Measurements from ENCODE around the gene NCSTN. TPM values are rescaled to one million over a fixed set of nuclear protein-coding genes. Genes with fewer than 3 reads are reported as not detected.

Gene NCSTN
- total and polyA plus RNA-seq, 2 of the 13 experiments (the other 11 are each of a cell fraction or from before 2014, with no cell fraction given): 44.2 to 247 TPM

DNA sequence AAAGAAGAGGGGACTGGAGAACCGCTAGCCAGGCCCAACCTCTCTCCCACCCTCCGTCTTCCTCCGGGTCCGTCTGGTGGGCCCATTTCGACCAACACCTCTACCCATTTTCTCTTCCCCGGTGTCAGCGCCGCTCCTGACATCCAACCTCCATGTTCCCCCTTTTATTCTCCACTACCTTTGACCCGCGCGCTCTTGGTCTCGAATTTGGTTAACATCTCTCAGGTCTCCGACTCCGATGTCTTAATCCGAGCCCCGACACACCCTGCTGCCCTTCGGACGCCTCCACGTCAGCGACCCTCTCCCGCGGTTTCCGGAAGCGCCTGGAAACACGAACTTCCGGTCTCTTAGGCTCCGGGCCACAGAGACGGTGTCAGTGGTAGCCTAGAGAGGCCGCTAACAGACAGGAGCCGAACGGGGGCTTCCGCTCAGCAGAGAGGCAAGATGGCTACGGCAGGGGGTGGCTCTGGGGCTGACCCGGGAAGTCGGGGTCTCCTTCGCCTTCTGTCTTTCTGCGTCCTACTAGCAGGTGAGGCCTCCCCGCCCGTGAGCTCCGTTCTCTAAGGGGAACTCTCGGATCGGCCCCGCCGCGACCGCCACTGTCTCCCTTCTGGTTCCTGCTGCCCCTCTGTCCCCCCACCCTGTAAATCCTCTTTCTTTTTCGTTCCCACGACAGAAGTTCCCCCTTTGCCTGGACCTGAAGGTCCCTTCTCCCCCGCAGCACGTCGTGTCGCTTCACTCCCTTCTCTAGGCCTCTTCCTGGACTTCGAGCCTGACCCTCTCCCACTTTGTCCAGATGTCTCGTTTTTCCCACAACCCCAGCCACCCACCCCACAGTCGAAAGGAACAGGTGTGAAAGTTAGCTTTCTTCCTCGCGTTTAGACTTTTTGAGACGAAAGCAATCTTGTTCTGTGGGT lies at the start of gene NCSTN, which contains the start of gene COPA (continued):
- TF ChIP-seq, protein P1, sequence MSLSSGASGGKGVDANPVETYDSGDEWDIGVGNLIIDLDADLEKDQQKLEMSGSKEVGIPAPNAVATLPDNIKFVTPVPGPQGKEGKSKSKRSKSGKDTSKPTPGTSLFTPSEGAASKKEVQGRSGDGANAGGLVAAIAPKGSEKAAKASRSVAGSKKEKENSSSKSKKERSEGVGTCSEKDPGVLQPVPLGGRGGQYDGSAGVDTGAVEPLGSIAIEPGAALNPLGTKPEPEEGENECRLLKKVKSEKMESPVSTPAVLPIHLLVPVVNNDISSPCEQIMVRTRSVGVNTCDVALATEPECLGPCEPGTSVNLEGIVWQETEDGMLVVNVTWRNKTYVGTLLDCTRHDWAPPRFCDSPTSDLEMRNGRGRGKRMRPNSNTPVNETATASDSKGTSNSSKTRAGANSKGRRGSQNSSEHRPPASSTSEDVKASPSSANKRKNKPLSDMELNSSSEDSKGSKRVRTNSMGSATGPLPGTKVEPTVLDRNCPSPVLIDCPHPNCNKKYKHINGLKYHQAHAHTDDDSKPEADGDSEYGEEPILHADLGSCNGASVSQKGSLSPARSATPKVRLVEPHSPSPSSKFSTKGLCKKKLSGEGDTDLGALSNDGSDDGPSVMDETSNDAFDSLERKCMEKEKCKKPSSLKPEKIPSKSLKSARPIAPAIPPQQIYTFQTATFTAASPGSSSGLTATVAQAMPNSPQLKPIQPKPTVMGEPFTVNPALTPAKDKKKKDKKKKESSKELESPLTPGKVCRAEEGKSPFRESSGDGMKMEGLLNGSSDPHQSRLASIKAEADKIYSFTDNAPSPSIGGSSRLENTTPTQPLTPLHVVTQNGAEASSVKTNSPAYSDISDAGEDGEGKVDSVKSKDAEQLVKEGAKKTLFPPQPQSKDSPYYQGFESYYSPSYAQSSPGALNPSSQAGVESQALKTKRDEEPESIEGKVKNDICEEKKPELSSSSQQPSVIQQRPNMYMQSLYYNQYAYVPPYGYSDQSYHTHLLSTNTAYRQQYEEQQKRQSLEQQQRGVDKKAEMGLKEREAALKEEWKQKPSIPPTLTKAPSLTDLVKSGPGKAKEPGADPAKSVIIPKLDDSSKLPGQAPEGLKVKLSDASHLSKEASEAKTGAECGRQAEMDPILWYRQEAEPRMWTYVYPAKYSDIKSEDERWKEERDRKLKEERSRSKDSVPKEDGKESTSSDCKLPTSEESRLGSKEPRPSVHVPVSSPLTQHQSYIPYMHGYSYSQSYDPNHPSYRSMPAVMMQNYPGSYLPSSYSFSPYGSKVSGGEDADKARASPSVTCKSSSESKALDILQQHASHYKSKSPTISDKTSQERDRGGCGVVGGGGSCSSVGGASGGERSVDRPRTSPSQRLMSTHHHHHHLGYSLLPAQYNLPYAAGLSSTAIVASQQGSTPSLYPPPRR (CRISPR knock-in tag; IDR thresholded peaks at IDR 0.05; ENCODE audit: borderline replicate concordance): peak; percentile 33; the same call in 1 of the 2 replicates
- TF ChIP-seq, protein P2, sequence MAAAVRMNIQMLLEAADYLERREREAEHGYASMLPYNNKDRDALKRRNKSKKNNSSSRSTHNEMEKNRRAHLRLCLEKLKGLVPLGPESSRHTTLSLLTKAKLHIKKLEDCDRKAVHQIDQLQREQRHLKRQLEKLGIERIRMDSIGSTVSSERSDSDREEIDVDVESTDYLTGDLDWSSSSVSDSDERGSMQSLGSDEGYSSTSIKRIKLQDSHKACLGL (CRISPR knock-in tag; IDR thresholded peaks at IDR 0.05): peak; percentile 72
- TF ChIP-seq WIZ (CRISPR knock-in tag; IDR thresholded peaks at IDR 0.05): no peak; the same call in 1 of the 2 replicates
- TF ChIP-seq, protein P3, sequence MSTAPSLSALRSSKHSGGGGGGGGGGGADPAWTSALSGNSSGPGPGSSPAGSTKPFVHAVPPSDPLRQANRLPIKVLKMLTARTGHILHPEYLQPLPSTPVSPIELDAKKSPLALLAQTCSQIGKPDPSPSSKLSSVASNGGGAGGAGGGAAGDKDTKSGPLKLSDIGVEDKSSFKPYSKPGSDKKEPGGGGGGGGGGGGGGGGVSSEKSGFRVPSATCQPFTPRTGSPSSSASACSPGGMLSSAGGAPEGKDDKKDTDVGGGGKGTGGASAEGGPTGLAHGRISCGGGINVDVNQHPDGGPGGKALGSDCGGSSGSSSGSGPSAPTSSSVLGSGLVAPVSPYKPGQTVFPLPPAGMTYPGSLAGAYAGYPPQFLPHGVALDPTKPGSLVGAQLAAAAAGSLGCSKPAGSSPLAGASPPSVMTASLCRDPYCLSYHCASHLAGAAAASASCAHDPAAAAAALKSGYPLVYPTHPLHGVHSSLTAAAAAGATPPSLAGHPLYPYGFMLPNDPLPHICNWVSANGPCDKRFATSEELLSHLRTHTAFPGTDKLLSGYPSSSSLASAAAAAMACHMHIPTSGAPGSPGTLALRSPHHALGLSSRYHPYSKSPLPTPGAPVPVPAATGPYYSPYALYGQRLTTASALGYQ (CRISPR knock-in tag; IDR thresholded peaks at IDR 0.05): peak; percentile 56; the same call in 1 of the 2 replicates
- TF ChIP-seq SATB2 (CRISPR knock-in tag; IDR thresholded peaks at IDR 0.05): no peak
- TF ChIP-seq ZNF460 (CRISPR knock-in tag; IDR thresholded peaks at IDR 0.05; ENCODE audit: borderline replicate concordance): no peak
- TF ChIP-seq HOXA5 (CRISPR knock-in tag; IDR thresholded peaks at IDR 0.05): peak; percentile 43; the same call in 1 of the 2 replicates
- no peak for TF ChIP-seq ZNF251 (CRISPR knock-in tag; IDR thresholded peaks at IDR 0.05)
- 0 out of 2 replicates have a peak, but pooled peaks have one; percentile 13 for TF ChIP-seq DPF2 (CRISPR knock-in tag; IDR thresholded peaks at IDR 0.05; ENCODE audit: borderline replicate concordance, low read depth)
- TF ChIP-seq HMG20A (CRISPR knock-in tag; IDR thresholded peaks at IDR 0.05; ENCODE audit: borderline replicate concordance): 0 out of 2 replicates have a peak, but pooled peaks have one; percentile 20
- TF ChIP-seq FOSL2 (CRISPR knock-in tag; IDR thresholded peaks at IDR 0.05): peak; percentile 60
- TF ChIP-seq, protein P4, sequence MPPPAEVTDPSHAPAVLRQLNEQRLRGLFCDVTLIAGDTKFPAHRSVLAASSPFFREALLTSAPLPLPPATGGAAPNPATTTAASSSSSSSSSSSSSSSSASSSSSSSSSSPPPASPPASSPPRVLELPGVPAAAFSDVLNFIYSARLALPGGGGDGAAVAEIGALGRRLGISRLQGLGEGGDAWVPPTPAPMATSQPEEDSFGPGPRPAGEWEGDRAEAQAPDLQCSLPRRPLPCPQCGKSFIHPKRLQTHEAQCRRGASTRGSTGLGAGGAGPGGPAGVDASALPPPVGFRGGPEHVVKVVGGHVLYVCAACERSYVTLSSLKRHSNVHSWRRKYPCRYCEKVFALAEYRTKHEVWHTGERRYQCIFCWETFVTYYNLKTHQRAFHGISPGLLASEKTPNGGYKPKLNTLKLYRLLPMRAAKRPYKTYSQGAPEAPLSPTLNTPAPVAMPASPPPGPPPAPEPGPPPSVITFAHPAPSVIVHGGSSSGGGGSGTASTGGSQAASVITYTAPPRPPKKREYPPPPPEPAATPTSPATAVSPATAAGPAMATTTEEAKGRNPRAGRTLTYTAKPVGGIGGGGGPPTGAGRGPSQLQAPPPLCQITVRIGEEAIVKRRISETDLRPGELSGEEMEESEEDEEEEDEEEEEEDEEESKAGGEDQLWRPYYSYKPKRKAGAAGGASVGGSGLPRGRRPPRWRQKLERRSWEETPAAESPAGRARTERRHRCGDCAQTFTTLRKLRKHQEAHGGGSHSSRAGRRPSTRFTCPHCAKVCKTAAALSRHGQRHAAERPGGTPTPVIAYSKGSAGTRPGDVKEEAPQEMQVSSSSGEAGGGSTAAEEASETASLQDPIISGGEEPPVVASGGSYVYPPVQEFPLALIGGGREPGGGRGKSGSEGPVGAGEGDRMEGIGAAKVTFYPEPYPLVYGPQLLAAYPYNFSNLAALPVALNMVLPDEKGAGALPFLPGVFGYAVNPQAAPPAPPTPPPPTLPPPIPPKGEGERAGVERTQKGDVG (CRISPR knock-in tag; IDR thresholded peaks at IDR 0.05; ENCODE audit: borderline replicate concordance): peak; percentile 26; the same call in 1 of the 2 replicates
- no peak for TF ChIP-seq GZF1 (CRISPR knock-in tag; IDR thresholded peaks at IDR 0.05)
- peak; percentile 94; the same call in 1 of the 2 replicates for TF ChIP-seq ZZZ3 (CRISPR knock-in tag; IDR thresholded peaks at IDR 0.05; ENCODE audit: borderline replicate concordance)
- TF ChIP-seq SRSF1 (optimal IDR thresholded peaks at IDR 0.05; ENCODE audit: low read depth, low read length): peak; percentile 87

Data from HepG2 (cell line).